ENCODE data around the gene PDZD7. TPM values are rescaled to one million over a fixed set of nuclear protein-coding genes. Genes with fewer than 3 reads are reported as not detected.
A peak's percentile ranks its signal among the peaks of the same experiment; 100 is the strongest.

Gene PDZD7
- total and polyA plus RNA-seq, 9 of the 15 experiments (the other 6 are each of a cell fraction or from before 2014, with no cell fraction given), result 0.04 to 0.24 (median 0.08) TPM; not detected in 3

DNA sequence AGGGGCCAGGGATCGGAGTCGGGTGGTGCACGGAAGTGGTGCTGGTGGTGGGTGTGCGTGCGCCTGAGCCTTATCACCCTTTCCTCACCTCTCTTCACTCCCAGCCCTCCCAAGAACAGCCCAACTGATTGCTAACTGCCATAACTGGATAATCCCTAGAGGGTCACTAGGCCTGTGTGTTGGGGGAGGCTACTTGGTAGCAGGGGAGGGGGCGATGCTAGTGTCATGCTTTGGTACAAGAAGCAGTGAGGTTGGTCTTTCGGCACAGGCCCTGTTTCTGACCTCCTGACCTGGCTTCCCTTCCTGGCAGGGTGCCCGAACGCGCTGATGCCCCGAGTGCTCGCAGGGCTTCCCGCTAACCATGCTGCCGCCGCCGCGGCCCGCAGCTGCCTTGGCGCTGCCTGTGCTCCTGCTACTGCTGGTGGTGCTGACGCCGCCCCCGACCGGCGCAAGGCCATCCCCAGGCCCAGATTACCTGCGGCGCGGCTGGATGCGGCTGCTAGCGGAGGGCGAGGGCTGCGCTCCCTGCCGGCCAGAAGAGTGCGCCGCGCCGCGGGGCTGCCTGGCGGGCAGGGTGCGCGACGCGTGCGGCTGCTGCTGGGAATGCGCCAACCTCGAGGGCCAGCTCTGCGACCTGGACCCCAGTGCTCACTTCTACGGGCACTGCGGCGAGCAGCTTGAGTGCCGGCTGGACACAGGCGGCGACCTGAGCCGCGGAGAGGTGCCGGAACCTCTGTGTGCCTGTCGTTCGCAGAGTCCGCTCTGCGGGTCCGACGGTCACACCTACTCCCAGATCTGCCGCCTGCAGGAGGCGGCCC, 31.5 kb upstream of the PDZD7 start (continued):
- TF ChIP-seq ZNF583 (CRISPR knock-in tag; IDR thresholded peaks at IDR 0.05) (peak; percentile 33; the same call in 1 of the 2 replicates), TGIF2 (CRISPR knock-in tag; IDR thresholded peaks at IDR 0.05) (0 out of 2 replicates have a peak, but pooled peaks have one; percentile 25), DPF2 (IDR thresholded peaks at IDR 0.05) (no peak), THRAP3 (IDR thresholded peaks at IDR 0.05; ENCODE audit: borderline replicate concordance) (no peak), KHSRP (IDR thresholded peaks at IDR 0.05) (no peak), CHCHD3 (CRISPR knock-in tag; IDR thresholded peaks at IDR 0.05) (no peak), FOXP1 (CRISPR knock-in tag; IDR thresholded peaks at IDR 0.05) (no peak), GATAD2A (IDR thresholded peaks at IDR 0.05) (peak; percentile 32; the same call in 1 of the 2 replicates)
- TF ChIP-seq, protein P1, sequence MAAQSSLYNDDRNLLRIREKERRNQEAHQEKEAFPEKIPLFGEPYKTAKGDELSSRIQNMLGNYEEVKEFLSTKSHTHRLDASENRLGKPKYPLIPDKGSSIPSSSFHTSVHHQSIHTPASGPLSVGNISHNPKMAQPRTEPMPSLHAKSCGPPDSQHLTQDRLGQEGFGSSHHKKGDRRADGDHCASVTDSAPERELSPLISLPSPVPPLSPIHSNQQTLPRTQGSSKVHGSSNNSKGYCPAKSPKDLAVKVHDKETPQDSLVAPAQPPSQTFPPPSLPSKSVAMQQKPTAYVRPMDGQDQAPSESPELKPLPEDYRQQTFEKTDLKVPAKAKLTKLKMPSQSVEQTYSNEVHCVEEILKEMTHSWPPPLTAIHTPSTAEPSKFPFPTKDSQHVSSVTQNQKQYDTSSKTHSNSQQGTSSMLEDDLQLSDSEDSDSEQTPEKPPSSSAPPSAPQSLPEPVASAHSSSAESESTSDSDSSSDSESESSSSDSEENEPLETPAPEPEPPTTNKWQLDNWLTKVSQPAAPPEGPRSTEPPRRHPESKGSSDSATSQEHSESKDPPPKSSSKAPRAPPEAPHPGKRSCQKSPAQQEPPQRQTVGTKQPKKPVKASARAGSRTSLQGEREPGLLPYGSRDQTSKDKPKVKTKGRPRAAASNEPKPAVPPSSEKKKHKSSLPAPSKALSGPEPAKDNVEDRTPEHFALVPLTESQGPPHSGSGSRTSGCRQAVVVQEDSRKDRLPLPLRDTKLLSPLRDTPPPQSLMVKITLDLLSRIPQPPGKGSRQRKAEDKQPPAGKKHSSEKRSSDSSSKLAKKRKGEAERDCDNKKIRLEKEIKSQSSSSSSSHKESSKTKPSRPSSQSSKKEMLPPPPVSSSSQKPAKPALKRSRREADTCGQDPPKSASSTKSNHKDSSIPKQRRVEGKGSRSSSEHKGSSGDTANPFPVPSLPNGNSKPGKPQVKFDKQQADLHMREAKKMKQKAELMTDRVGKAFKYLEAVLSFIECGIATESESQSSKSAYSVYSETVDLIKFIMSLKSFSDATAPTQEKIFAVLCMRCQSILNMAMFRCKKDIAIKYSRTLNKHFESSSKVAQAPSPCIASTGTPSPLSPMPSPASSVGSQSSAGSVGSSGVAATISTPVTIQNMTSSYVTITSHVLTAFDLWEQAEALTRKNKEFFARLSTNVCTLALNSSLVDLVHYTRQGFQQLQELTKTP (IDR thresholded peaks at IDR 0.05; ENCODE audit: low read depth in 1 of 2, partially characterized antibody in 2 of 2), result no peak
- TF ChIP-seq, protein P2, sequence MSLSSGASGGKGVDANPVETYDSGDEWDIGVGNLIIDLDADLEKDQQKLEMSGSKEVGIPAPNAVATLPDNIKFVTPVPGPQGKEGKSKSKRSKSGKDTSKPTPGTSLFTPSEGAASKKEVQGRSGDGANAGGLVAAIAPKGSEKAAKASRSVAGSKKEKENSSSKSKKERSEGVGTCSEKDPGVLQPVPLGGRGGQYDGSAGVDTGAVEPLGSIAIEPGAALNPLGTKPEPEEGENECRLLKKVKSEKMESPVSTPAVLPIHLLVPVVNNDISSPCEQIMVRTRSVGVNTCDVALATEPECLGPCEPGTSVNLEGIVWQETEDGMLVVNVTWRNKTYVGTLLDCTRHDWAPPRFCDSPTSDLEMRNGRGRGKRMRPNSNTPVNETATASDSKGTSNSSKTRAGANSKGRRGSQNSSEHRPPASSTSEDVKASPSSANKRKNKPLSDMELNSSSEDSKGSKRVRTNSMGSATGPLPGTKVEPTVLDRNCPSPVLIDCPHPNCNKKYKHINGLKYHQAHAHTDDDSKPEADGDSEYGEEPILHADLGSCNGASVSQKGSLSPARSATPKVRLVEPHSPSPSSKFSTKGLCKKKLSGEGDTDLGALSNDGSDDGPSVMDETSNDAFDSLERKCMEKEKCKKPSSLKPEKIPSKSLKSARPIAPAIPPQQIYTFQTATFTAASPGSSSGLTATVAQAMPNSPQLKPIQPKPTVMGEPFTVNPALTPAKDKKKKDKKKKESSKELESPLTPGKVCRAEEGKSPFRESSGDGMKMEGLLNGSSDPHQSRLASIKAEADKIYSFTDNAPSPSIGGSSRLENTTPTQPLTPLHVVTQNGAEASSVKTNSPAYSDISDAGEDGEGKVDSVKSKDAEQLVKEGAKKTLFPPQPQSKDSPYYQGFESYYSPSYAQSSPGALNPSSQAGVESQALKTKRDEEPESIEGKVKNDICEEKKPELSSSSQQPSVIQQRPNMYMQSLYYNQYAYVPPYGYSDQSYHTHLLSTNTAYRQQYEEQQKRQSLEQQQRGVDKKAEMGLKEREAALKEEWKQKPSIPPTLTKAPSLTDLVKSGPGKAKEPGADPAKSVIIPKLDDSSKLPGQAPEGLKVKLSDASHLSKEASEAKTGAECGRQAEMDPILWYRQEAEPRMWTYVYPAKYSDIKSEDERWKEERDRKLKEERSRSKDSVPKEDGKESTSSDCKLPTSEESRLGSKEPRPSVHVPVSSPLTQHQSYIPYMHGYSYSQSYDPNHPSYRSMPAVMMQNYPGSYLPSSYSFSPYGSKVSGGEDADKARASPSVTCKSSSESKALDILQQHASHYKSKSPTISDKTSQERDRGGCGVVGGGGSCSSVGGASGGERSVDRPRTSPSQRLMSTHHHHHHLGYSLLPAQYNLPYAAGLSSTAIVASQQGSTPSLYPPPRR (CRISPR knock-in tag; IDR thresholded peaks at IDR 0.05; ENCODE audit: borderline replicate concordance), result 0 out of 2 replicates have a peak, but pooled peaks have one; percentile 65
- TF ChIP-seq, protein P3, sequence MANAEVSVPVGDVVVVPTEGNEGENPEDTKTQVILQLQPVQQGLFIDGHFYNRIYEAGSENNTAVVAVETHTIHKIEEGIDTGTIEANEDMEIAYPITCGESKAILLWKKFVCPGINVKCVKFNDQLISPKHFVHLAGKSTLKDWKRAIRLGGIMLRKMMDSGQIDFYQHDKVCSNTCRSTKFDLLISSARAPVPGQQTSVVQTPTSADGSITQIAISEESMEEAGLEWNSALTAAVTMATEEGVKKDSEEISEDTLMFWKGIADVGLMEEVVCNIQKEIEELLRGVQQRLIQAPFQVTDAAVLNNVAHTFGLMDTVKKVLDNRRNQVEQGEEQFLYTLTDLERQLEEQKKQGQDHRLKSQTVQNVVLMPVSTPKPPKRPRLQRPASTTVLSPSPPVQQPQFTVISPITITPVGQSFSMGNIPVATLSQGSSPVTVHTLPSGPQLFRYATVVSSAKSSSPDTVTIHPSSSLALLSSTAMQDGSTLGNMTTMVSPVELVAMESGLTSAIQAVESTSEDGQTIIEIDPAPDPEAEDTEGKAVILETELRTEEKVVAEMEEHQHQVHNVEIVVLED (CRISPR knock-in tag; IDR thresholded peaks at IDR 0.05), result no peak
- TF ChIP-seq, protein P4, sequence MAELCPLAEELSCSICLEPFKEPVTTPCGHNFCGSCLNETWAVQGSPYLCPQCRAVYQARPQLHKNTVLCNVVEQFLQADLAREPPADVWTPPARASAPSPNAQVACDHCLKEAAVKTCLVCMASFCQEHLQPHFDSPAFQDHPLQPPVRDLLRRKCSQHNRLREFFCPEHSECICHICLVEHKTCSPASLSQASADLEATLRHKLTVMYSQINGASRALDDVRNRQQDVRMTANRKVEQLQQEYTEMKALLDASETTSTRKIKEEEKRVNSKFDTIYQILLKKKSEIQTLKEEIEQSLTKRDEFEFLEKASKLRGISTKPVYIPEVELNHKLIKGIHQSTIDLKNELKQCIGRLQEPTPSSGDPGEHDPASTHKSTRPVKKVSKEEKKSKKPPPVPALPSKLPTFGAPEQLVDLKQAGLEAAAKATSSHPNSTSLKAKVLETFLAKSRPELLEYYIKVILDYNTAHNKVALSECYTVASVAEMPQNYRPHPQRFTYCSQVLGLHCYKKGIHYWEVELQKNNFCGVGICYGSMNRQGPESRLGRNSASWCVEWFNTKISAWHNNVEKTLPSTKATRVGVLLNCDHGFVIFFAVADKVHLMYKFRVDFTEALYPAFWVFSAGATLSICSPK (IDR thresholded peaks at IDR 0.05; ENCODE audit: borderline replicate concordance), result no peak
- TF ChIP-seq, protein P5, sequence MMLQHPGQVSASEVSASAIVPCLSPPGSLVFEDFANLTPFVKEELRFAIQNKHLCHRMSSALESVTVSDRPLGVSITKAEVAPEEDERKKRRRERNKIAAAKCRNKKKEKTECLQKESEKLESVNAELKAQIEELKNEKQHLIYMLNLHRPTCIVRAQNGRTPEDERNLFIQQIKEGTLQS (IDR thresholded peaks at IDR 0.05), result no peak
- TF ChIP-seq, protein P5 (CRISPR knock-in tag; conservative IDR thresholded peaks at IDR 0.05), result no peak
